HG02970 (cell line): ENCODE measurements around the gene C1QTNF1.
"Not testable (repeated sequence)": the region's sequence is repeated elsewhere in the genome, so short reads cannot be mapped to it uniquely, and the experiment has no call there.

Experiments used
- ATAC-seq: cut with Tn5 transposase; IDR thresholded peaks from one replicate; pipeline ENCODE4 v1.9.1; 2021; ENCODE audit warnings: mild to moderate bottlenecking, moderate library complexity, moderate number of reproducible peaks; ENCODE audit not compliant: unreplicated experiment, low FRiP score

C1QTNF1 gene

DNA sequence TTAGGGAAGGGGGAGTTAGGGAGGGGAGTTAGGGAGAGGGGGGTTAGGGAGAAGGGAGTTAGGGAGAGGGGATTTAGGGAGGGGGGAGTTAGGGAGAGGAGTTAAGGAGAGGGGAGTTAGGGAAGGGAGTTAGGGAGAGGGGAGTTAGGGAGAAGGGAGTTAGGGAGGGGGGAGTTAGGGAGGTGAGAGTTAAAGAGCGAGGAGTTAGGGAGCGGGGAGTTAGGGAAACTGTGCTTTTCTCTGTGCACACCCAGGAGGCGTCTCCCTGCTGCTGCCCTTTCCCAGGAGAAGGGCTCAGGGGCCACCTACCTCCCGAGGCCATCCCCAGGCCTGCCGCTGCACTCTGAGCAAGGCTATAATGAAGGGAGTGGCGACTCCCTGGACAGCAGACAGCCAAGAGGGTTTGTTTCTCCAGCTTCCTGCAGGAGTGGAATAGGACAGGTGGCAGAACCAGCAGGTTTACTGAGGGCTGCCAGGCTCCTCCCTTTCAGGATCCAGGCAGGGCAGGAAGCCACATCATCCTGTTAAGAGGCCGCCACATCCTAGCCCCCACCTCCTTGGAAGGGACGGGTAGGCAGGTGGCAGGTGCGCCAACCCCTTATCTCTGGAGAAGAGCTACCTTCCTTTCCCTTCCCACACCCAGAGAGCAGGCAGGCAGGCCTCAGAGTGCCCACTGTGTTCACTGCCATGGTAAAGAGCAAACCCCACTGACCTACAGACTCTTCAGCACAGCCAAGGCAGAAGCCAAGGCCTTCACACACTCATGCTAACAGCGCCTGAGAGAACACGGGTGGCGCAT lies 18.7 kb upstream of the C1QTNF1 start:
- ATAC-seq = no peak

DNA sequence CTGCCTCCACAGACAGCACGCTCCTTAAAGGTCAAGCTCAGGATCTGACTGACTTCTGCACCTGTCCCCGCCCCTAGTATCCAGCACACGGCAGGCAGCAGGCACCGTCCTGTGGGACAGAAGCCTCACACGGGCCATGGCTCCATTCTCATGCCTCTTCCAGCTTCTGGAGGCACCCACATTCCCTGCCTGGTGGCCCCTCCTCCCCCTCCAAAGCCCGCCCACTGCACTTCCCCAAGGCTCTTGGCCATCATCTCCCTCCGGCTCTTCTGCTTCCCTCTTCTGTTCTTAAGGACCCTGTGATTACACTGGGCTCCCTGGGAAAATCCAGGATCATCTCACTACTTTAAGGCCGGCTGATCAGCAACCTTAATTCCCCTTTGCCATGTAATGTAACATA lies 17.9 kb upstream of the C1QTNF1 start:
- ATAC-seq = no peak

DNA sequence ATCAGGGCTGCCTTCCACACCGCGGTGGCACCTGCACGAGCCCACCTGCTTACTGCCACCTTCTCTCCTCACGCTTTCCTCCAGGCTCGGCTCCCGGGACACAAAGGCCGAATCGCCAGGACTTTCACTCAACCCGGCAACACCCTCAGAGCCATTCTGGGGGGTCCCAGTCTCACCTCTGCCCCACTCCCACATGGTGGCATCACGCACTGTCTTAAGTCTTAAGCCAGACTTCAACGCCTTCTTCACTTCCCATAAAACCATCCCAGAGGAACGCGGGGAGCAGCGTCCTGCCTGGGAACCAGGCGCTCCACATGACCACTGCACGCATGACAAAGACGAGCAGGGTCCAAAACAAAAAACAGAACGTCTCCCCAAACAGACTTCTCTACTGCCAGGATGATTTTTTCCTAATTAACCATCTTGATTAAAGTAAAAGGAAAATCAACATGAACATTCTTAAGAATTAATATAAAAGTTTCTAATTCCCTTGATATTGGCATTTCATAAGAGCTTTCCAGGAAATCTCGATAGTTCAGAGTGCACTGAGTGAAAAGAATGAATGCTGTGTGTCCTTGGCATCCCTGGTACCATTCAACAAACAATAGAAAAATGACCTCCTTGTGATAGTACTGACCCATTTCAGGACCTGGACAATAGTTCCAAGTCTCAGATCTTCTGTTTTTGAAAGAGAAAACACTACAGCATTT lies 17.0 kb upstream of the C1QTNF1 start:
- ATAC-seq = no peak

DNA sequence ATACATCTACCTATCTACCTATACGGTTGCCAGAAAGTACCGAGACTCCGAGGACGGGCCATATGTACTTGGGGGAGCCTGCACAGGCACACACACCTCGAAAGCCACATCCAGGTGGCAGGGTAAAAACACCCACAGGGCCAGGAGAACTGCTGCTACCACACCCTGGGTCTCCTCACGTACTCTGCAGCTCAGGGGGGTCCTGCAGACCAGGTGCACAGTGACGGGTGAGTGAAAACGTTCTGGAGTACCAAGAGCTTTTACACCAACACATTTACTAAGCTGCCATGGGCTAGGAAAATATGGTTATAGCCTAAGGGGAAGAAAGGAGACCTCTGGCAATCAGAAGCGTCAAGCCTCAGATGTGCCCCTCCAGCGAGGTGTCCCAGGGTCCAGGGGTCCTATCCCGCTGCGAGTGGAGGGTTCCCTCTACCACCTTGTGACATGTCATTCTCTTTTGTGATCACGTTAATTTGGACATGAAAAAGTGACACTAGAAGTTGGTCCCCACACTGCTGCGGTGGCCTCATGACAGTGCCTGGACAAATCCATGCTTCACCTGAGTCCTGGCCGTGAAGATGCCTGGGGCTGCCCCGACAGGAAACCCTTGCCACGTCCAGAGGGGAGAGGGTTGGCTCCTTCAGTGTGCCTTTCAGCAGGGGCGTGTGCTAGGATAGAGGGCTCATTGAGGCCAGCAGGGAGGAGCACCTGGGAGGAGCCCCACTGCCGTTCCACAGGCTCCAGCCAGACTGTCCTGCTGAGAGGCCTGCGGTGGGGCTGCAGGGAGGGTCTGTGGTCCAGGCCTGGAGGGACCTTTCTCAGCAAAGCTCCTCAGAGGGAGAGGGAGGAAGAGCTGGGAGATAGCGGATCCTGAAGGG lies 16.2 kb upstream of the C1QTNF1 start:
- ATAC-seq = no peak

DNA sequence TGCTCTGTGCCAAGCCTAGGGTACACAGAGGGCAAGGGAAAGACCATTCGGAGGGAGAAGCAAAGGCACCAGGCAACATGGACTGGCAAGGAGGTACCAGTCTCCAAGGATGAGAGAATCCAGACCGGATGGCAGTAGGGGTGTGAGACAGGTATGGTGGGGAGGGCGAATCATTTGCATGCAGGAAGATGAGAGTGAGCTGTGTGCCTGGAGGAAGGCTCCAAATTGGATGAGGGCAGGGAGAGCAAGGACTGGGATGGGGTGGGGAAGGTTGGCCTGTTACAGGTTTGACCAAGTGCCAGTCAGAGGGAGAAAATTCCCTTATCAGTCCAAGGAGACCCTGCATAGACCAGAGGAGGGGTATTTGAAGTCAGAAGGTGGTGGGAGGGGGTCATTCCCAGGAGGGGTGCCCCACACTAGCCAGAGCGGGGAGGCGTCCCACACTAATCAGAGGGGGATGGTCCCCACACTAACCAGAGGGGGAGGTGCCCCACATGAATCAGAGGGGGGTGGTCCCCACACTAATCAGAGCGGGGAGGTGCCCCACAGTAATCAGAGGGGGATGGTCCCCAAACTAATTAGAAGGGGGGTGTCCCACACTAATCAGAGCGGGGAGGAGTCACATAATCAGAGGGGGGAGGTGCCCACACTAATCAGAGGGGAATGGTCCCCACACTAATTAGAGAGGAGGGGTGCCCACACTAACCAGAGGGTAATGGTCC lies 15.1 kb upstream of the C1QTNF1 start:
- ATAC-seq = no peak

DNA sequence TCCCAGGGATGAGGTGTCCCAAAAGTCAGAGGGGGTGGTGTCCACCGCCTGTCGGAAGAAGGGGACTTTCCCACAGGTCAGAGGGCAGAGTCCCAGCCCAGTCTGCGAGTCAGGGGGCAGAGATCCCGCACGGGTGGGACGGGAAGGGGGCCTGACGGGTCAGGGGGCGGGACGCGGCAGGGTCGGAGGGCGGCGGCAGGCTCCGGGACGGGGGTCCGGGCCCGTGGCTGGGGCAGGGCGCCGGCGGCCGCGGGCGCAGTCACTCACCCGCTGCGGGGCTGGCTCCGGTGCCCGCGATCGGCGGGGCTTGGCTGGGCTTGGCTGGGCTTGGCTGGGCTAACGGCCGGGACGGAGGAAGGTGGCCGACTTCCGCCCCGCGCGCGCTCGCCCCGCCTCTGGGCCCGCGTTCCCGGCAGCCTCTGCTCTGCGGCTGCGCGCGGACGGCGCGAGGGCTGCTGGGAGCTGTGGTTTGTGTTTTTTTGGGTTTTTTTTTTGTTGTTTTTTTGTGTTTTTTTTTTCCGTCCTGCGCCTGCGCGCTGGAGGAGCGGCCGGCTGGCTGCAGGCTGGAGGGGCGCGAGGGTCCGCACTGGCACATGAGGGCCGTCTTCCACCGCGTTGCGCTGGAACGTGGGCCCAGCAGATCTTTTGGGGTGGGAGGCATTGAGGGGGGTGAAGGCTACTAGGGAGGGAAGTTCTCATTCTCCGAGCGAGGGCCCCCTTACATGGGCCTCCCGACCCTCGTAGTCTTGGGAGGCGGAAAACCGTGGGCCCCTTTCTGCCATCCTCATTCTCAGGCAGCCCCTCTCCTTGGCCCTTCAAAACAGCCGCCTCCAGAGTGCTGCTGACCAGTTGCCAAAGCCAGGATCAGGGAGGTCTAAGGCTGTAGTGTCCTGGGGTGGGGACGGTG lies 14.3 kb upstream of the C1QTNF1 start, which contains the start of gene CANT1:
TSS of gene CANT1 (minus strand) at position 368 of the 907 bp plus-strand sequence. CDS start 12,142 bp downstream, outside the sequence.
- peak; percentile 97 for ATAC-seq

DNA sequence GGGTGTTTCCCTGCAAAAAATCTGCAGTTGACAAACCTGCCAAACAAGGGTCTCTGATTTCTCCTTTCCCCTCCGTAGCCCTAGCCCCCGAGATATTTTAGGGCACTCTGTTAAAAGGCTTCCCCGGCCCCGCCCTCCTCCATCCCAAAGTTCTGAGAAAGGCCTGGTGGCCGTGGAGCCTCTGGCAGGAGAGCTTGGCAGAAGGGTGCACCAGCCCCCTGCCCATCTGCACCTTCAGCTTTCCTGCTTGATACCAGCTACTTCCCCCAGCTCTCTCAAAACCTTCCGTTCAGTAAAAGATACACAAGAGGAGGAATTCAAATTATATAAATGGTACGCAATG lies 13.7 kb upstream of the C1QTNF1 start:
- no peak for ATAC-seq

DNA sequence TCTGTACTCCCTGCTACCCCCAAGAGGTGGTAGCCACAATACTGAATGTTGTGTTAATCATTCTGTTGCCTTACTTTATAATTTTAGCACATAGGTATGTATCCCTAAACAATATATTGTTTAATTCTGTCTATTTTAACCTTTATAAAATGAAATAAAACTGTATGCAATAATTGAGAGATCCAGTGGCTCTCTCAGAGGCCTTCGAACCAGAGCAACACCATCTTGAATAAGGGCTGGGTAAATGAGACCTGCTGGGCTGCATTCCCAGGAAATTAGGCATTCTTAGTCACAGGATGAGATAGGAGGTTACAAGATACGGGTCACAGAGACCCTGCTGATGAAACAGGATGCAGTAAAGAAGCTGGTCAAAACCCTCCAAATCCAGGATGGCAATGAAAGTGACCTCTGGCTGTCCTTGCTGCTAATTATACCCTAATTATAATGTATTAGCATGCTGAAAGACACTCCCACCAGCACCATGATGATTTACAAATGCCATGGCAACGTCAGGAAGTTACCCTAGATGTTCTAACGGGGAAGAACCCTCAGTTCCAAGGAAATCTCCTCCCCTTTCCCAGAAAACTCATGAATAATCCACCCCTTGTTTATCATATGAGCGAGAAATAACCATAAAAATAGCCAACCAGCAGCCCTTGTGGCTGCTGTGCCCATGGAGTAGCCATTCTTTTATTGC lies 12.4 kb upstream of the C1QTNF1 start:
- no peak for ATAC-seq

DNA sequence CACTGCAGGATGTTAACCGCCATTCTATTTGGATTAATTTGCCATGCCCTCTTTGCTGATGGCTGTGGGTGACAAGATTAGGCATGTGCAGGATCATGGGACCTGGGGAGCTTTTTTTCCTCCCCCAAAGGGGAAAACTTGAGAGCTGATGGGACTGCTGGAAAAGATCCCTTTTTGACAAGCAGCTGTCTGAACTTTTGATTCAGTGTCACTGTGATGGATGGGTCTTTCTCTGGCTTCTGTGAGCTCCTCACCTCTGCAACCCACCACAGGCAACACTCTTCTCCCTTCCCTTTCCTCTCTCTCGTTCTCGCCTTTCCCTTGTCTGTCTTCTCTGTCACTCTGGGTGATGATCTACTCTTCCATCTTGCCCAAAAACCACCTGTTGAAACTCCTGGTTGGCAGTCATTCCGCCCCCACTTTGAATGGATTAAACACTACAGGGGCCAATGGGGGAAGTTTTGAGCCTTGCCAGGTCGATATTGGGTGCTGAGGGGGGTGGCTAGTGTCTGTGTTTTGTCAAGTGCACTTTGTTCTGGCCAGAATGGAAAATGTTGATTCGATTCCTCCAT lies 11.3 kb upstream of the C1QTNF1 start:
- no peak for ATAC-seq

DNA sequence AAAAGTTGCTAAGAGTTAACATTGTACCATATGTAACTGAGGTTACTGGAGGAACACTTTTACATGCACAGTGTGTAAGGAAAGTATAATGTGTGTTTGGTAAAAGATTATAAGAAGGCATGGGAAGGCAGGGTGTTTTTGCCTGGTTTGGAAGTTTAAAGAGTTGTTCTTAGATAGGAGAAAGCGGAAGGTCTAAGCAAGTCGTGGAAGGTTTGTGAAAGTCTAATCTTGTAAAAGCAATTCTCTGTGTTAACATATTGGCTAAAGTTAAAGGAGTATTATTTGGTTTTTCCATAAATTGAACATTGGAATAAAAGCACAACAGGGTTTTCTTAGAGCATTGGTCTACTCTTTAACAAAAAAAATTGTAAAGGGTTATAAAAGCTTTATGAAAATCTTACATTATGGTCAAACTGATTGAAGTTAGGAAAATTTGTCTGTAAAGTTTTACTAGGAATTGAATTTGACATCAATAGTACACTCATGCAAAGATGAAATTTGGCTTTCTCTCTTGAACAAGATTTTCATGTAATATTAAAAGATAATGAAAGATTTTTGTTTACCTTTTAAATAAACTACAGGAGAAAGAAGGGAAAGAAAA lies 9.7 kb upstream of the C1QTNF1 start:
- no peak for ATAC-seq

DNA sequence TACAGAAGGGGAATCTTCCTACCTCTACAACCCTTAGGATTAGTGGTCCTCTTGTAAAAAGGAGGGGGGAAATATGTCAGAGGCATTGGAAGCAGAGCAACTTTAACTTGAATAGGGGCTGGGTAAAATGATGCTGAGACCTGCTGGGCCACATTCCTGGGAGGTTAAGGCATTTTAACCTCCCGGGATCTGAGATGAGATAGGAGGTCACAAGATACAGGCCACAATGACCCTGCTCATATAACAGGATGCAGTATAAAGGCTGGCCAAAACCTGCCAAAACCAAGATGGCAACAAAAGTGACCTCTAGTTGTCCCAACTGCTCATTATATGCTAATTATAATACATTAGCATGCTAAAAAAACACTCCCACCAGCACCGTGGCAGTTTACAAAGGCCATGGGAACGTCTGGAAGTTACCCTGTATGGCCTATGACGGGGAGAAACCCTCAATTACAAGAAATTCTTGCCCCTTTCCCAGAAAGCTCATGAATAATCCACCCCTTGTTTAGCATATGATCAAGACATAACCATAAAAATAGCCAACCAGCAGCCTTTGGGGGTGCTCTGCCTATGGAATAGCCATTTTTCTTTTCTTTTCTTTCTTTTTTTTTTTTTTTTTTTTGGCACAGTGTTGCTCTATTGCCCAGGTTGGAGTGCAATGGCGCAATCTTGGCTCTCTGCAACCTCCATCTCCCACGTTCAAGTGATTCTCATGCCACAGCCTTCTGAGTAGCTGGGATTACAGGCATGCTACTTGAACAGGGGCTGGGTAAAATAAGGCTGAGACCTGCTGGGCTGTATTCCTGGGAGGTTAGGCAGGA lies 6.2 kb upstream of the C1QTNF1 start:
- no peak for ATAC-seq

DNA sequence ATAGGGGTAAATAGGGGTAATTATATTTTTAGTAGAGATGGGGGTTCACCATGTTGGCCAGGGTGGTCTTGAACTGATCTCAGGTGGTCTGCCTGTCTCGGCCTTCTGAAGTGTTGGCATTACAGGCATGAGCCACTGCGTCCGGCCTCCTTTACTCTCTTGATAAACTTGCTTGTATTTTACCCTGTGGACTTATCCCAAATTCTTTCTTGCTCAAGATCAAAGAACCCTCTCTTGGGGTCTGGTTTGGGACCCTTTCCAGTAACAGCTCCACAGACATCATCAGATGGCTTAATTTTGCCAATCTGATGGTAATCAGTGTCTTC lies 5.6 kb upstream of the C1QTNF1 start:
- ATAC-seq = no peak

DNA sequence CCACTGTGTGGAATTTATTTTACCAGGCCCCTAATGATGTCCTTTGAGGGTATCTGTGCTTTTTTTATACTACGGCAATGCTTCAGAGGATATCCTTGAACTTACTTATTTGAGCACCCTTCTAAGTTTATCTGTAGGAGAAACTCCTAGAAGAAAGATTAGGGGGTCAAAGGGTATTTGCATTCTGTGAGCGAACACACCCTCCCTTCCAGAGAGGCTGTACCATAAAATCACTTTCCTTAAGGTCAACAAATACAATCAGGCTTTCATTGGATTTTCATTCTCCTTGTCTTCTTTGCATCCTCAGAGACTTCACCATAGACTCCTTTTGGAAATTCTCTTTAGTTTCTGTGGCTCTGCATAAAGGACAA lies 4.7 kb upstream of the C1QTNF1 start:
- ATAC-seq = no peak

DNA sequence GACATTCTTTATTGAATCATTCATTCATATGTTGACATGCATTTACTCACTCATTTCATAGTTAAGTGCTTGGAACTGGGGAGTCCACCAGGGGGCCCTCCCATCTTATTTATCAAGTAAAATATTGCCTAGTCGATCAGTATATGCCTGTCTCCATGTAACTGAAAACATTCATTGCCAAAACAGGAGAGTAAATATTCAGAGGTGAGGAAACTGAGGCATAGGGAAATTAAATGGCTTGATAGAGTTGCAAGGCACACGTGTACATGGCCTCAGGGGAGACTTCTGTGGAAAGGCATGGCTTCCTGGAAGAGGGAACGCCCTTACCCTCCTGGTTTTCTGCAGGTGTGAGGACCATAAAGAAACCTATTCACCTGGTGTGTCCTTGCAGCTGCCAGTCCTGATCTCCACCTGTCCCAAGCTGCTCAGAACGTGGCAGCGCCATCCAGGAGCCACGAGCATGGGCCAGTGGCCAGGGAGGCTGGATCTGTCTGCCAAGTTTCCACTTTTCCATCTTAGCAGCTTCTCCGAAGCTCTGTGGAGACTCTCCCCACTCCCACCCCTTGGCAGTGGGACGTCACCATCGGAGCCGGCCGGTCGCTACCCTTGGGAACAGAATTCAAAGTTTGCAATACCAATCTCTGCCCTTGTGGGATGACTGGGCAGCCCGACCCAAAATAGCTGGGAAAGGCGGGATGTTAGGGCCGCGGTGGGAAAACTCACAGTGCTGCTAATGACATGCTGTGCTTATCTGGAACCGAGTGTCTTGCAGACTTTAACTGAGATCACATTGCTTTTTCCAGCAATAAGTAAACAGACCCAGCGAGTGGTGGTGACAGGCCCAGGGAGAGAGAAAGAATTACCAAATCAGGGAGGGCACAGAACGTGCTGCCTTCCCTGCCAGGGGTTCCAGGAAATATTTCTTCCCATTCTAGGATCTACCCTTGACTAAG lies 4.1 kb upstream of the C1QTNF1 start:
- ATAC-seq = no peak

DNA sequence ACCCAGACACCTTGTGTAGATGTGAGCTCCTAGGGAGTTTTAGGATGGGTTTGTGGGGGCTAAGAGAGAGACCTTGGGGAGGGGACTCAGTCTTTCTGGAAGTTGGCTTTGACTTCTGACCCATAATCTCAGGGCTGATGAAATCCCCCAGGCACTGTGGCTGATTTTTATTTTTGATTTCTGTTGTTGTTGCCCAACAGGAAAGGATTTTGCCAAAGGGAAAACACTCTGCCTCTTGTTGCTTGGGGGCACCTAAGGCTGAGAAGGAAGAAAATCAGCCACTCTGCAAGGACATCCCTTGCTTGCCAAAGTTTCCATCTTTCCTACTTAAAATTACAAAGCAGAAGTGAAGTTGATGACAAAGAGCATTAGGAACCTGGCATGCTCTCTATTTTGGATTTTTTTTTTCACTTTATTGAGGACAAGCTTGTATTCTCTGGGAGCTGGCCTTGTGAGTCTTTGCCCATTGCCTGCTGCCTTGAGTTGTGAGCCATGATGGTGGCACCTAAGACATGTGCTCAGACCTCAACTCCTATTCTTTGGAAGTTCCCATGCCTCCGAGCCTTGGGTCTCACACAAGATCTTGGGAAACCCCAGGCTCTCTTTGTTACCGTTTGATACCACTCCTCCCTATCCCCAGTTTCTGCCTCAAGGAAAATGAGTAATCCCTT lies 3.2 kb upstream of the C1QTNF1 start:
- no peak for ATAC-seq

DNA sequence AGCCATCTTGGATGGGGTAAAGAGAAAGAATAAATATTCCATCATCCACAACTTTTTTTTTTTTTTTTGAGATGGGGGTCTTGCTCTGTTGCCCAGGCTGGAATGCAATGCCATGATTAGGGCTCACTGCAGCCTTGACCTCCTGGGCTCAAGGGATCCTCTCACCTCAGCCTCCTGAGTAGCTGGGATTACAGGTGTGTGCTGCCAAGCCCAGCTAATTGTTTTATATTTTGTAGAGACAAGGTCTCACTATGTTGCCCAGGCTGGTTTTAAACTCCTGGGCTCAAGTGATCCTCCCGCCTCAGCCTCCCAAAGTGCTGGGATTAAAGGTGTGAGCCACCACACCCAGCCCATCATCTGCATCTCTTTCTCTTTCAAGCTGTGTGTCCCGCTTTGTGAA lies 2.0 kb upstream of the C1QTNF1 start:
- ATAC-seq = not testable (repeated sequence)
